Fibroblast of lung (primary cell): ENCODE measurements around the gene PDP2. TPM values are rescaled to one million over a fixed set of nuclear protein-coding genes. Genes with fewer than 3 reads are reported as not detected.
A peak's percentile ranks its signal among the peaks of the same experiment; 100 is the strongest.

ENCODE experiments used
- DNase-seq, 2 donors: peaks; one replicate each; pipeline versions ENCODE4 v3.0.0 to v3.0.0-alpha.2; 2010; ENCODE audit warnings: low read depth in 2 of 2
- H2AFZ ChIP-seq: 2 replicates; pipeline ENCODE4 v1.5.1; 2012; ENCODE audit warnings: low read length, control low read depth, inconsistent platforms
- H3K27ac ChIP-seq: 2 replicates; pipeline ENCODE4 v1.5.1; 2011; ENCODE audit warnings: low read length, control low read depth; ENCODE audit not compliant: insufficient read depth
- H3K27me3 ChIP-seq: 2 replicates; pipeline ENCODE4 v1.5.1; 2011; ENCODE audit warnings: mild to moderate bottlenecking, low read length; ENCODE audit not compliant: control insufficient read depth, insufficient read depth
- H3K36me3 ChIP-seq: 2 replicates; pipeline ENCODE4 v1.5.1; 2011; ENCODE audit warnings: low read length; ENCODE audit not compliant: control insufficient read depth, insufficient read depth
- H3K4me1 ChIP-seq: 2 replicates; pipeline ENCODE4 v1.5.1; 2011; ENCODE audit warnings: low read length; ENCODE audit not compliant: control insufficient read depth, insufficient read depth; ENCODE audit errors: extremely low read depth
- H3K4me2 ChIP-seq: 2 replicates; pipeline ENCODE4 v1.5.1; 2011; ENCODE audit warnings: low read length, control low read depth; ENCODE audit not compliant: insufficient read depth; ENCODE audit errors: extremely low read depth
- H3K4me3 ChIP-seq, 4 experiments: fragments of 200-600 bp in 1 of 4; sonication (generic) in 1 of 4; replicated peaks in 1 of 4; 2 replicates each; pipeline ENCODE4 v1.5.1; 2011 to 2016; ENCODE audit warnings: low read length in 4 of 4, low read depth in 3 of 4, mild to moderate bottlenecking in 3 of 4, control low read depth in 2 of 4, inconsistent platforms in 1 of 4, mixed read lengths in 1 of 4; ENCODE audit not compliant: insufficient read depth in 1 of 4; ENCODE audit errors: control extremely low read depth in 1 of 4
- H3K79me2 ChIP-seq: 2 replicates; pipeline ENCODE4 v1.5.1; 2012; ENCODE audit warnings: mild to moderate bottlenecking, low read length, inconsistent platforms; ENCODE audit not compliant: control insufficient read depth, insufficient read depth
- H3K9ac ChIP-seq: 2 replicates; pipeline ENCODE4 v1.5.1; 2011; ENCODE audit warnings: mild to moderate bottlenecking, low read length, control low read depth; ENCODE audit not compliant: insufficient read depth
- H3K9me3 ChIP-seq: 2 replicates; pipeline ENCODE4 v1.5.1; 2012; ENCODE audit warnings: low read depth, low read length; ENCODE audit not compliant: control insufficient read depth, insufficient read depth
- H4K20me1 ChIP-seq: 2 replicates; pipeline ENCODE4 v1.5.1; 2011; ENCODE audit warnings: low read length; ENCODE audit not compliant: control insufficient read depth, insufficient read depth; ENCODE audit errors: extremely low read depth
- CTCF ChIP-seq, 2 donors: IDR thresholded peaks in 1 of 2; conservative IDR thresholded peaks in 1 of 2; 1 replicate in 1 of 2; 2 replicates in 1 of 2; pipeline ENCODE4 v1.5.1; 2011 to 2012; ENCODE audit warnings: low read length in 2 of 2, control low read depth in 1 of 2, inconsistent platforms in 1 of 2, low read depth in 1 of 2, mild to moderate bottlenecking in 1 of 2
- EZH2 ChIP-seq: IDR thresholded peaks from 2 replicates; pipeline ENCODE4 v1.5.1; 2012; ENCODE audit warnings: low read length, control low read depth, mild to moderate bottlenecking; ENCODE audit errors: missing control alignments
- polyA plus RNA-seq, 2 donors: library from polyadenylated mRNA; depleted of rRNA in 1 of 2; stranded (reverse) in 1 of 2; unstranded in 1 of 2; fragments of >200 nt; gene quantifications; 2 replicates each; pipeline ENCODE4 v1.2.1, GENCODE V29; 2011 to 2012; ENCODE audit warnings: missing spikeins in 1 of 2
- total RNA-seq: library from RNA; depleted of rRNA; stranded (reverse); fragments of >200 nt; gene quantifications from 2 replicates; pipeline ENCODE4 v1.2.1, GENCODE V29; 2014

Gene PDP2
- total and polyA plus RNA-seq, 2 donors (not counting 1 experiment from before 2014, with no cell fraction given): 10.9 to 11.6 TPM

GRCh38 chr16:66844342-66845079 is 35.8 kb upstream of the PDP2 start, which contains the start of gene CA7:
Gene CA7, plus strand, starts transcription at chr16:66844414. Its CDS starts 74 bp downstream, at chr16:66844488.
- no peak for DNase-seq
- H3K4me3 ChIP-seq: peak within 1 kb of the TSS in 3 of 4 experiments; percentile 17 to 49 (median 19)
- no peaks in the 10 kb centered on the region for H4K20me1 ChIP-seq
- TF ChIP-seq EZH2 (peak; percentile 87), CTCF (conservative IDR thresholded peaks at IDR 0.05 in 1 of 2, IDR thresholded peaks at IDR 0.05 in 1 of 2; ENCODE audit: low read depth in 1 of 2, low read length in 2 of 2) (no peak)
- H3K27ac ChIP-seq: no peak within 1 kb of the TSS
- no peak within 1 kb of the TSS for H2AFZ ChIP-seq
- H3K9me3 ChIP-seq: no peaks in the 10 kb centered on the region
- H3K9ac ChIP-seq: no peak within 1 kb of the TSS
- peak within 1 kb of the TSS; percentile 58 for H3K4me2 ChIP-seq
- no peaks in the 10 kb centered on the region for H3K79me2 ChIP-seq
- peaks cover 51% of the 10 kb centered on the region for H3K27me3 ChIP-seq
- H3K36me3 ChIP-seq: no peaks in the 10 kb centered on the region
- H3K4me1 ChIP-seq: no peaks in the 10 kb centered on the region

GRCh38 chr16:66845080-66845410 is 35.3 kb upstream of the PDP2 start:
- no peaks in the 10 kb centered on the region for H3K36me3 ChIP-seq
- H3K9ac ChIP-seq: no peak overlapping the region
- H3K4me1 ChIP-seq: no peaks in the 10 kb centered on the region
- no peaks in the 10 kb centered on the region for H4K20me1 ChIP-seq
- no peaks in the 10 kb centered on the region for H3K79me2 ChIP-seq
- H3K4me2 ChIP-seq: peak overlapping the region; percentile 58
- no peak overlapping the region for H3K27ac ChIP-seq
- no peaks in the 10 kb centered on the region for H3K9me3 ChIP-seq
- DNase-seq: no peak
- H3K27me3 ChIP-seq: peaks cover 51% of the 10 kb centered on the region
- TF ChIP-seq EZH2: no peak
- peak overlapping the region in 2 of 4 experiments; percentile 17 to 49 for H3K4me3 ChIP-seq
- no peak overlapping the region for H2AFZ ChIP-seq

- no peak overlapping the region for H2AFZ ChIP-seq
- DNase-seq: no peak
- TF ChIP-seq EZH2 (no peak), CTCF (conservative IDR thresholded peaks at IDR 0.05 in 1 of 2, IDR thresholded peaks at IDR 0.05 in 1 of 2; ENCODE audit: low read depth in 1 of 2, low read length in 2 of 2) (no peak)
- H3K4me2 ChIP-seq: no peak overlapping the region
- no peak overlapping the region for H3K27ac ChIP-seq
- no peak overlapping the region for H3K9ac ChIP-seq
- no peaks in the 10 kb centered on the region for H4K20me1 ChIP-seq
- peaks cover 50% of the 10 kb centered on the region for H3K27me3 ChIP-seq
- H3K9me3 ChIP-seq: no peaks in the 10 kb centered on the region
- no peaks in the 10 kb centered on the region for H3K79me2 ChIP-seq
- no peak overlapping the region for H3K4me3 ChIP-seq
- no peaks in the 10 kb centered on the region for H3K4me1 ChIP-seq
- H3K36me3 ChIP-seq: no peaks in the 10 kb centered on the region
Measured at GRCh38 chr16:66845791-66846221, 34.5 kb upstream of the PDP2 start.
